Measurements from ENCODE around the gene TNNI3. TPM values are rescaled to one million over a fixed set of nuclear protein-coding genes. Genes with fewer than 3 reads are reported as not detected.

TNNI3 gene
- total and polyA plus RNA-seq, 2 of the 4 experiments (the other 2 are of a cell fraction): not detected

DNA sequence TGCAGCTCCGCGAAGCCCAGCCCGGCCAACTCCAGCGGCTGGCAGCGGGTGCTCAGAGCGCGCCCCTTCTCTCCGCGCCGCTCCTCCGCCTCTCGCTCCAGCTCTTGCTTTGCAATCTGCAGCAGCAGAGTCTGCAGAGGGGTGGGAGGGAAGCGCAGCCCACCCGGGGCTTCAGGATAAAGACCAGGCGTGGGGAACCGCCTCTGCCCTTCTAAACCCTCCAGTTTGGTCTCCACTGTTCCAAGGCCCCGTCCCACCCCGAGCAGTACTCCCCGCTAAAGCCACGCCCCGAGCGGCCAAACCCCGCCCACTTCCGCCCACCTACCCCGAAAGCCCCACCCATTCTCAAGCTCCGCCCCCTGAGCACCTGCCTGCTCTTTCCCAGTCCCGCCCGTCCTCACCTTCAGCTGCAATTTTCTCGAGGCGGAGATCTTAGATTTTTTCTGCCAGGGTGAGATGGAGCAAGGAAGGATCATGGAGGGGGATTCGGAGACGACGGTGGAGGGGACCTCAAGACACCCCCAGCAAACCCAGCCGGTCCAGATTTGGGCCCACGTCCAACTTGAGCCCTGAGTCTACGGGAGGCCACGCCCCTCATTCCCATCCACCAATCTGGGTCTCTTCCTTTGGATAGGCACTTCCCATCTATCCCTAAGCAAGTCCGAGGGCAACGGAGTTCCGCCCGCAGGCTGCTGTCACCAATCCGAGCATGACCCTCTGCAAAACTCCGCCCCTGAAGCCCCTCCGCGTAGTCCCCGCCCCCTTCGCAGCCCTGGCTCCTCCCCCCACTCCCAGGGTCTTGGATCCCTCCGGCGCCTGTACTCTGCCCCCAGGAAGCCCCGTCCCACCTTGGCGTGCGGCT lies 1.1 kb downstream of the TNNI3 start:
- Histone ChIP-seq H3K9me1 (ENCODE audit: insufficient read depth, low read length) (no peaks in the 10 kb centered on the region), H4K20me1 (ENCODE audit: insufficient read depth, low read length) (no peaks in the 10 kb centered on the region), H2BK20ac (ENCODE audit: low read depth, low read length) (no peak overlapping the region), H3K4me1 (ENCODE audit: control insufficient read depth, insufficient read depth, low read length) (peaks cover 2% of the 10 kb centered on the region; the same call in 1 of the 2 replicates), H2AK5ac (ENCODE audit: low read depth, low read length) (no peak overlapping the region), H3K27me3 (ENCODE audit: control insufficient read depth, insufficient read depth, low read length) (peaks cover 31% of the 10 kb centered on the region), H3K27ac (ENCODE audit: insufficient read depth, low read length) (no peak overlapping the region), H2BK120ac (ENCODE audit: low read depth, low read length) (no peak overlapping the region), H2BK15ac (ENCODE audit: low read depth, low read length) (no peak overlapping the region), H3K4ac (ENCODE audit: low read depth, low read length) (no peak overlapping the region), H3K4me2 (ENCODE audit: low read depth, low read length) (peak overlapping the region; percentile 7; the same call in 1 of the 2 replicates), H3K79me1 (ENCODE audit: low read depth in 1 of 2, low read length in 2 of 2) (no peaks in the 10 kb centered on the region), H3K23ac (ENCODE audit: low read depth, low read length) (no peak overlapping the region), H3K18ac (ENCODE audit: low read depth, low read length) (no peak overlapping the region), H4K91ac (ENCODE audit: insufficient read depth, low read depth, low read length) (no peak overlapping the region), H2AFZ (replicated peaks; ENCODE audit: low read length, poor library complexity) (peak overlapping the region; percentile 72), H3K9me3 (ENCODE audit: control insufficient read depth, insufficient read depth, low read length) (no peaks in the 10 kb centered on the region), H3K4me3 (ENCODE audit: insufficient read depth, low read depth, low read length) (no peak overlapping the region), H4K5ac (ENCODE audit: low read depth, low read length) (no peak overlapping the region), H3K56ac (ENCODE audit: extremely low read depth, insufficient read depth, low read length) (no peak overlapping the region), H3K9ac (ENCODE audit: low read depth, low read length) (no peak overlapping the region), H2AK9ac (replicated peaks; ENCODE audit: low read depth, low read length, poor library complexity) (no peak overlapping the region), H4K8ac (ENCODE audit: low read depth in 2 of 2, low read length in 2 of 2) (no peak overlapping the region), H3K36me3 (ENCODE audit: control insufficient read depth, insufficient read depth, low read length) (no peaks in the 10 kb centered on the region), H2BK5ac (ENCODE audit: low read depth, low read length, poor library complexity, severe bottlenecking) (no peak overlapping the region), H3K14ac (replicated peaks; ENCODE audit: low read depth, low read length) (no peak overlapping the region)
- intact Hi-C loops (cut with micrococcal nuclease): no loop called here
- POLR2A ChIA-PET (ENCODE audit: unreplicated experiment): no interaction called here
- DNase-seq: peak; percentile 44
- in situ Hi-C loops (cut with MboI; ENCODE audit: low sequenced_read_pairs): no loop called here
- dilution Hi-C loops (cut with HindIII; ENCODE audit: low sequenced_read_pairs, unreplicated experiment): no loop called here
- 9% methylated on average over 11 of the region's 52 CpGs; no CpG with 5 or more reads in 1 of the 2 experiments for WGBS, 2 experiments (ENCODE audit: extremely low coverage in 2 of 2, insufficient read length in 1 of 2)
- CTCF ChIA-PET: no interaction called here
- no TSS peak for BruUV-seq (replicated peaks)
- ATAC-seq (ENCODE audit: low read depth): peak; percentile 74
- TF ChIP-seq RAD21 (IDR thresholded peaks at IDR 0.05; ENCODE audit: low read length) (no peak), MXI1 (IDR thresholded peaks at IDR 0.05; ENCODE audit: borderline replicate concordance, low read depth, low read length) (no peak), CHD1 (IDR thresholded peaks at IDR 0.05; ENCODE audit: low read depth, low read length) (no peak), SMC3 (IDR thresholded peaks at IDR 0.05; ENCODE audit: low read depth, low read length) (no peak), MAFK (IDR thresholded peaks at IDR 0.05; ENCODE audit: low read depth, low read length) (no peak), FOS (IDR thresholded peaks at IDR 0.05; ENCODE audit: low read depth, low read length) (no peak), MAZ (IDR thresholded peaks at IDR 0.05; ENCODE audit: borderline replicate concordance, low read depth, low read length) (no peak), RFX5 (IDR thresholded peaks at IDR 0.05; ENCODE audit: low read depth, low read length) (no peak), USF2 (IDR thresholded peaks at IDR 0.05; ENCODE audit: low read depth, low read length) (no peak), NFE2L2 (IDR thresholded peaks at IDR 0.05; ENCODE audit: low read depth, low read length) (no peak), RCOR1 (IDR thresholded peaks at IDR 0.05; ENCODE audit: insufficient replicate concordance, low read length) (no peak), POLR2A (IDR thresholded peaks at IDR 0.05; ENCODE audit: low read depth, low read length) (no peak), CEBPB (IDR thresholded peaks at IDR 0.05; ENCODE audit: low read depth, low read length) (no peak)
- TF ChIP-seq, protein P1, sequence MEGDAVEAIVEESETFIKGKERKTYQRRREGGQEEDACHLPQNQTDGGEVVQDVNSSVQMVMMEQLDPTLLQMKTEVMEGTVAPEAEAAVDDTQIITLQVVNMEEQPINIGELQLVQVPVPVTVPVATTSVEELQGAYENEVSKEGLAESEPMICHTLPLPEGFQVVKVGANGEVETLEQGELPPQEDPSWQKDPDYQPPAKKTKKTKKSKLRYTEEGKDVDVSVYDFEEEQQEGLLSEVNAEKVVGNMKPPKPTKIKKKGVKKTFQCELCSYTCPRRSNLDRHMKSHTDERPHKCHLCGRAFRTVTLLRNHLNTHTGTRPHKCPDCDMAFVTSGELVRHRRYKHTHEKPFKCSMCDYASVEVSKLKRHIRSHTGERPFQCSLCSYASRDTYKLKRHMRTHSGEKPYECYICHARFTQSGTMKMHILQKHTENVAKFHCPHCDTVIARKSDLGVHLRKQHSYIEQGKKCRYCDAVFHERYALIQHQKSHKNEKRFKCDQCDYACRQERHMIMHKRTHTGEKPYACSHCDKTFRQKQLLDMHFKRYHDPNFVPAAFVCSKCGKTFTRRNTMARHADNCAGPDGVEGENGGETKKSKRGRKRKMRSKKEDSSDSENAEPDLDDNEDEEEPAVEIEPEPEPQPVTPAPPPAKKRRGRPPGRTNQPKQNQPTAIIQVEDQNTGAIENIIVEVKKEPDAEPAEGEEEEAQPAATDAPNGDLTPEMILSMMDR (conservative IDR thresholded peaks at IDR 0.05; ENCODE audit: low read depth, low read length): no peak
- TF ChIP-seq, protein P2, sequence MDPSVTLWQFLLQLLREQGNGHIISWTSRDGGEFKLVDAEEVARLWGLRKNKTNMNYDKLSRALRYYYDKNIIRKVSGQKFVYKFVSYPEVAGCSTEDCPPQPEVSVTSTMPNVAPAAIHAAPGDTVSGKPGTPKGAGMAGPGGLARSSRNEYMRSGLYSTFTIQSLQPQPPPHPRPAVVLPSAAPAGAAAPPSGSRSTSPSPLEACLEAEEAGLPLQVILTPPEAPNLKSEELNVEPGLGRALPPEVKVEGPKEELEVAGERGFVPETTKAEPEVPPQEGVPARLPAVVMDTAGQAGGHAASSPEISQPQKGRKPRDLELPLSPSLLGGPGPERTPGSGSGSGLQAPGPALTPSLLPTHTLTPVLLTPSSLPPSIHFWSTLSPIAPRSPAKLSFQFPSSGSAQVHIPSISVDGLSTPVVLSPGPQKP (IDR thresholded peaks at IDR 0.05; ENCODE audit: borderline replicate concordance, low read depth, low read length): no peak
